Measurements from ENCODE around the gene MCFD2. TPM values are rescaled to one million over a fixed set of nuclear protein-coding genes. Genes with fewer than 3 reads are reported as not detected.

Gene MCFD2
- total RNA-seq, 4 donors from 2014 or later: 88.1 to 118 (median 95.6) TPM

DNA sequence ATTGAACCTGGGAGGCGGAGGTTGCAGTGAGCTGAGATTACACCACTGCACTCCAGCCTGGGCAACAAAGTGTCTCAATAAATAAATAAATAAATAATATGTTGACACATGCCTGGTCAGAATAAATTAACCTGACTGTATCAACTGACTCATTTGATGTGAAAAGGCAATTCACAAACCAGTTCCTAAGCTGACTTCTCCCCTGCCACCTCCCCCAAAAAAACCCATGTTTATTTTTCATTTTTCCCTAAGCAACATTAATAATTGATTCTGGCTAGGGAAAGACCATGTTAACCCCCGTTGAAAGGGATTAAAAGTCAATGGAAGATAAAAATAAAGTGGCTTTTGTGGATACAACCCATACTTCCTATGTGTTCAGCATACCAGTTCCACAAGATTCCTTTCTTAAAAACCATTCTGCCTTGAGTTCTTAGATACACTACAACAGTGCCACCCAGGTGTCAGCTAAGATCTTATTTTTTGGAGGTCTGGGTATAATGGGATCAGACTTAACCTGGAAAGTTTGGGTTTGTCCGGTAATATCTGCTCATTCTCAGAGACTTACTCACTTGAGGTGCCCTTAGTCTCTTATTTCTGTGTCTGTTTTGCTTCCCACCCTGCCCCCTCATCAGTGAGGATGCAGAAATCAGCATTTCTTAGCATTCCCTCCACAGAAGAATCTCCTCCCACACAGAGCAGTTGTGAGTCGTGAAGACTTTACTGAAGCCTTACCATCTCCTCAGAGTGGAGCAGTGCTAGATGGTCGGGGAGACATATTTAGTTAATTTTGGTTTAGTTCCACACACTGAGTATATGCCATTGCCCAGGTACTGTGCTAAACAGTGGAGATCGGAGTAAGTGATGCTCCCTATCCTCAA, 10.1 kb upstream of the MCFD2 start:
- no peak for TF ChIP-seq CTCF (IDR thresholded peaks at IDR 0.05)
- no peak for ATAC-seq (ENCODE audit: low FRiP score)
- no peak for DNase-seq (ENCODE audit: low spot score)

DNA sequence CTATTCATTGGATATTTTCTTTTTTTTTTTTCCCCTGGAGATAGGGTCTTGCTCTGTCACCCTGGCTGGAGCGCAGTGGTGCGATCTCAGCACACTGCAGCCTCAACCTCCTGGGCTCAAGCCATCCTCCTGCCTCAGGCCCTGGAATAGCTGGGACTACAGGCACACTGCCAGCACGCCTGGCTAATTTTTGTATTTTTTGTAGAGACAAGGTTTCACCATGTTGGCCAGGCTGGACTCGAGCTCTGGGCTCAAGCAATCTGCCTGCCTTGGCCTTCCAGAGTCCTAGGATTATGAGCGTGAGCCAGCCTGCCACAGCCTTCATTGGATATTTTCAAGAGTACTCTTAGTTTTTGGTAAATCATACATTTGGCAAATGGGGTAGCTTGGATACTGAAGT, 9.0 kb upstream of the MCFD2 start:
- ATAC-seq (ENCODE audit: low FRiP score) (no peak), DNase-seq (ENCODE audit: low spot score) (no peak)
- no peak for TF ChIP-seq CTCF (IDR thresholded peaks at IDR 0.05)

GRCh38 chr2:46924038-46924437, 8.4 kb upstream of the MCFD2 start:
- ATAC-seq (ENCODE audit: low FRiP score): no peak
- TF ChIP-seq CTCF (IDR thresholded peaks at IDR 0.05): no peak
- no peak for DNase-seq (ENCODE audit: low spot score)

DNA sequence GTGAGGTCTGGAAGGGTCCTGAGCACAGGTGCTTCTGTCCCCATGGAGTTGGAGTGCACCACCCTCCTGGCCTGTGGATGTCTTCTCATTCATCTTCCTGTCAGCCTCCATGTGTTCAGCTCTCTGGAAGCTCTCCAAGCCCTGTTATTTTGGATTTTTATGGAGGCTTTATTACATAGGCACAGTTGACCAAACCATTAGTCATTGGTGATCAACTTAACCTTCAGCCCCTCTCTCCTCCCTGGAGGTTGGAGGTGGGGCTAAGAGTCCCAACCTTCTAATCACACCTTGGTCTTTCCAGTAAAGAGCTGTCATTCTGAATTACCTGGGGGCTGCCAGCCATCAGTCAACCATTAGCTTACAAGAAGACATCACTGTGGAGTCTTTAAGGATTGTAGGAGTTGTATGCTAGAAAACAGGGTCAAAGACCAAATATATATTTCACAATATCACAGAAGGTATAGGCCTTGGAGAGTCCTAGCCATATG, 7.5 kb upstream of the MCFD2 start:
- TF ChIP-seq CTCF (IDR thresholded peaks at IDR 0.05): no peak

GRCh38 chr2:46922606-46923005, 7.0 kb upstream of the MCFD2 start:
- no peak for TF ChIP-seq CTCF (IDR thresholded peaks at IDR 0.05)
- ATAC-seq (ENCODE audit: low FRiP score) (no peak), DNase-seq (ENCODE audit: low spot score) (no peak)

More for the DNA sequence above, 7.5 kb upstream of the MCFD2 start:
- no peak for DNase-seq (ENCODE audit: low spot score)
- ATAC-seq (ENCODE audit: low FRiP score): no peak

DNA sequence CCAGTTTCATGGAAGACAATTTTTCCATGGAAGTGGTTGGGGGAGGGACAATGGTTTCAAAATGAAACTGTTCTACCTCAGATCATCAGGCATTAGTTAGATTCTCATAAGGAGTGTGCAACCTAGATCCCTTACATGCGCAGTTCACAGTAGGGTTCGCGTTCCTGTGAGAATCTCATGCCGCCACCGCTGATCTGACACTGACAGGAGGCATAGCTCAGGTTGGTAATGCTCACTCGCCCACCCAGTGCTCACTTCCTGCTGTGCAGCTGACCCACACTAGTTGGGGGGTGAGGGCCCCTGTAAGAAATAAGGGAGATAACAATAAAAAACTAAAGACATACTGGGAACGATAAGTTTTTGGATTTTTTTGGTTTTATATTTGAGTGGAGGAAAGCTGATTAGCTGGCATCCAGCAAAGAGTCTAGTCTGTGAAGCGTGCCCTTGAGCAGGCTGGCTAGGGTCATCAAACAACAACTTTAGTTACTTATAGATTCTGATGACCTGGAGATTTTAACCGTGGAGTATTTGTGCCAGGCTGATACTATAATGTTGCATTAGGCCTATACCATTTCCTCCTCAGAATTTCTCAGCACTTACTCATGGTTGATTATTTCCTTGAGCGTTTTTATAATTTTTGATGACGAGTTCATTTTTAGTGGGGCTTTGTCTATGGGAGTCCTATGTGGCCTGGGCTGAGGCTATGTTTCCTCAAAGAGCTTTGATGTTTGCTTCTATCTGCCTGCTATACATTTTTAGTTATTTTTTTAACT, 6.3 kb upstream of the MCFD2 start:
- DNase-seq (ENCODE audit: low spot score): no peak
- no peak for TF ChIP-seq CTCF (IDR thresholded peaks at IDR 0.05)
- ATAC-seq (ENCODE audit: low FRiP score): no peak
